PC-9 (cell line): ENCODE results near the gene CHCHD4.

Experiments used
- EZH2 ChIP-seq: fragments of 200-600 bp; sonication (generic); IDR thresholded peaks from 2 replicates; pipeline ENCODE4 v1.8.0; 2017; ENCODE audit warnings: antibody characterized with exemption, low read depth
- TF ChIP-seq, protein P1 (sequence below): fragments of 200-600 bp; sonication (generic); conservative IDR thresholded peaks from 2 replicates; pipeline ENCODE4 v1.6.1; 2017; ENCODE audit warnings: mixed run types, antibody characterized with exemption, mild to moderate bottlenecking, moderate library complexity

DNA sequence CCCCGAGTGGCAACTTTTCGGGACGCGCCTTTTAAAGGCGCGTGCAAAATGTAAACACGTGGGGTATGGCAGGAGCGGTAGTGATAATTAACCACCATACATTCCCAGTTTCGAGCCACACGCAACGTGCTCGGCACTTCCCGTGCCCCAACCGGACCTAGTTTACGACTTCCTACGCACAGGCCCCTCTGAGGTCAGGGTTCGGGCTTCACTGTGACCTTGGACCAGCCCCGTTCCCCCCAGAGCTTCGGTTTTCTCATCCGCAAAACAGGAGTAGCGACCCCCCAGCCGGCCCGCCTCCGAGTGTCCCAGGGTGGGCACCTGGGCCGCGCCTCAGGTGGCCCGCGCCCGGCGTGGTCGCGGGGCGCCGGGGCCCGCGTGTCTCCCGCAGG lies 451 bp downstream of the CHCHD4 start:
- TF ChIP-seq, protein P1, sequence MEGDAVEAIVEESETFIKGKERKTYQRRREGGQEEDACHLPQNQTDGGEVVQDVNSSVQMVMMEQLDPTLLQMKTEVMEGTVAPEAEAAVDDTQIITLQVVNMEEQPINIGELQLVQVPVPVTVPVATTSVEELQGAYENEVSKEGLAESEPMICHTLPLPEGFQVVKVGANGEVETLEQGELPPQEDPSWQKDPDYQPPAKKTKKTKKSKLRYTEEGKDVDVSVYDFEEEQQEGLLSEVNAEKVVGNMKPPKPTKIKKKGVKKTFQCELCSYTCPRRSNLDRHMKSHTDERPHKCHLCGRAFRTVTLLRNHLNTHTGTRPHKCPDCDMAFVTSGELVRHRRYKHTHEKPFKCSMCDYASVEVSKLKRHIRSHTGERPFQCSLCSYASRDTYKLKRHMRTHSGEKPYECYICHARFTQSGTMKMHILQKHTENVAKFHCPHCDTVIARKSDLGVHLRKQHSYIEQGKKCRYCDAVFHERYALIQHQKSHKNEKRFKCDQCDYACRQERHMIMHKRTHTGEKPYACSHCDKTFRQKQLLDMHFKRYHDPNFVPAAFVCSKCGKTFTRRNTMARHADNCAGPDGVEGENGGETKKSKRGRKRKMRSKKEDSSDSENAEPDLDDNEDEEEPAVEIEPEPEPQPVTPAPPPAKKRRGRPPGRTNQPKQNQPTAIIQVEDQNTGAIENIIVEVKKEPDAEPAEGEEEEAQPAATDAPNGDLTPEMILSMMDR = no peak
- TF ChIP-seq EZH2 = no peak
